Measurements from ENCODE around the gene CNFN.

The CNFN gene

DNA sequence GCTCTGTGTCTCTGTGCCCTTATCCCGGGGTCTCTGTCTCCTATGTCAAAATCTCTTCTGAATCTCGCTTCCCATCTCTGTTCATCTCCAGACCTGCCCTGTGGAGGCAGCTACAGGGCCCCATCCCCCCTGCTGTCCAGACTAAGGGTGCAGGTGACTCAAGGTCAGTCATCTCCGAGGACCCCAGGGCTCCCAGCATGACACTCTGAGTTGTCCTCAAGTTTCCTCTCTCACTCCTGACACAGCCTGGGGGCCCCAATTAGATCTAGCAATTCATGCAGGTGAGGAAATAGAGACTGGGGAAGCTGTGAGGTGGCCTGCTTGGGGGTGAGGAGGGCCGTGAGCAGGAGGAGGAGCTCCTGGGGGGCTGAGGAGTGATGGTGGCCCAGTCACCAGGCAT lies 2.1 kb upstream of the CNFN start:
- no peaks in the 10 kb centered on the region for H3K79me2 ChIP-seq (ENCODE audit: insufficient read depth, low read depth)
- peaks cover 35% of the 10 kb centered on the region for H3K27me3 ChIP-seq (ENCODE audit: insufficient read depth, low read depth)
- no peak overlapping the region for H3K9ac ChIP-seq
- H3K36me3 ChIP-seq (ENCODE audit: insufficient read depth), result no peaks in the 10 kb centered on the region
- no peaks in the 10 kb centered on the region for H4K20me1 ChIP-seq (ENCODE audit: insufficient read depth)
- H3K27ac ChIP-seq, result no peak overlapping the region
- no peak overlapping the region for H3K4me3 ChIP-seq (IDR thresholded peaks at IDR 0.05; ENCODE audit: insufficient read depth, low read depth, low read length)
- no peak overlapping the region for H3K4me2 ChIP-seq
- H2AFZ ChIP-seq (ENCODE audit: low read depth), result no peak overlapping the region
- TF ChIP-seq, protein P1, sequence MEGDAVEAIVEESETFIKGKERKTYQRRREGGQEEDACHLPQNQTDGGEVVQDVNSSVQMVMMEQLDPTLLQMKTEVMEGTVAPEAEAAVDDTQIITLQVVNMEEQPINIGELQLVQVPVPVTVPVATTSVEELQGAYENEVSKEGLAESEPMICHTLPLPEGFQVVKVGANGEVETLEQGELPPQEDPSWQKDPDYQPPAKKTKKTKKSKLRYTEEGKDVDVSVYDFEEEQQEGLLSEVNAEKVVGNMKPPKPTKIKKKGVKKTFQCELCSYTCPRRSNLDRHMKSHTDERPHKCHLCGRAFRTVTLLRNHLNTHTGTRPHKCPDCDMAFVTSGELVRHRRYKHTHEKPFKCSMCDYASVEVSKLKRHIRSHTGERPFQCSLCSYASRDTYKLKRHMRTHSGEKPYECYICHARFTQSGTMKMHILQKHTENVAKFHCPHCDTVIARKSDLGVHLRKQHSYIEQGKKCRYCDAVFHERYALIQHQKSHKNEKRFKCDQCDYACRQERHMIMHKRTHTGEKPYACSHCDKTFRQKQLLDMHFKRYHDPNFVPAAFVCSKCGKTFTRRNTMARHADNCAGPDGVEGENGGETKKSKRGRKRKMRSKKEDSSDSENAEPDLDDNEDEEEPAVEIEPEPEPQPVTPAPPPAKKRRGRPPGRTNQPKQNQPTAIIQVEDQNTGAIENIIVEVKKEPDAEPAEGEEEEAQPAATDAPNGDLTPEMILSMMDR (conservative IDR thresholded peaks at IDR 0.05; ENCODE audit: low read depth, low read length), result no peak
- H3K4me1 ChIP-seq (ENCODE audit: low read depth, poor library complexity, severe bottlenecking), result peaks cover 5% of the 10 kb centered on the region

DNA sequence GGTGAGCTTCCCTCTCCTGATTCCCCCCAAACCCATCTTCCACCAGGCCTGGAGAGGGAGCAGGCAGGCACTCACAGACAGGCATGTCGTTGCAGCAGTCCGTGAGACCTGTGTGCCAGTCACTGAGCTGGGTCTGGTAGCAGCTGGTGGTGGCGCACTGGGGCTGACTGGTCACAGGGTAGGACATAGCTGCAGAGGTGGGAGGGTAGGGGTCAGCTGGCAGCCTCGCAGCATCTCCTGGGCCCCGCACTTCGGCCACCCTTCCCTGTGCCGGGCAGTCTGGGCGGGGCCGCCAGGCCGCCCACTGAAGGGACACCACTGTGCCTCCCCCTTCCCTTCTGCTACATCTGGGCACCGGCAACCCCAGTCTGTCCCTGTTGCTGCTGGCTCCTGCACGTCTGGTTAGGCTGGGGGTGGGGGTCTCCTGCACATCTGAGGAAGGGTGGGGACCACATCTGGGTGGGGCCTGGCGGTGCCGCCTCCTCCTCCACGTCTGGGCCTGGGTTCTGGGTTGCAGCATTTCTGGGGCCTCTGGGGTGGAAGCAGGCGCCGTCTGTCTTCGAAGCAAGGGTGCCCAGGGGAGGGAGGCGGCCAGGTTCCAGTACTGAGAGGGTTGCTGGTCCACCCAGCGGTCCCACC lies 1.1 kb downstream of the CNFN start:
- no peak overlapping the region for H3K9ac ChIP-seq
- no peak overlapping the region for H3K4me2 ChIP-seq
- TF ChIP-seq, protein P1 (conservative IDR thresholded peaks at IDR 0.05; ENCODE audit: low read depth, low read length), result no peak
- H3K27me3 ChIP-seq (ENCODE audit: insufficient read depth, low read depth), result peaks cover 45% of the 10 kb centered on the region
- H4K20me1 ChIP-seq (ENCODE audit: insufficient read depth), result no peaks in the 10 kb centered on the region
- H3K4me1 ChIP-seq (ENCODE audit: low read depth, poor library complexity, severe bottlenecking), result peaks cover 5% of the 10 kb centered on the region
- H3K27ac ChIP-seq, result no peak overlapping the region
- no peak overlapping the region for H2AFZ ChIP-seq (ENCODE audit: low read depth)
- no peaks in the 10 kb centered on the region for H3K79me2 ChIP-seq (ENCODE audit: insufficient read depth, low read depth)
- H3K4me3 ChIP-seq (IDR thresholded peaks at IDR 0.05; ENCODE audit: insufficient read depth, low read depth, low read length), result no peak overlapping the region
- H3K36me3 ChIP-seq (ENCODE audit: insufficient read depth), result no peaks in the 10 kb centered on the region

DNA sequence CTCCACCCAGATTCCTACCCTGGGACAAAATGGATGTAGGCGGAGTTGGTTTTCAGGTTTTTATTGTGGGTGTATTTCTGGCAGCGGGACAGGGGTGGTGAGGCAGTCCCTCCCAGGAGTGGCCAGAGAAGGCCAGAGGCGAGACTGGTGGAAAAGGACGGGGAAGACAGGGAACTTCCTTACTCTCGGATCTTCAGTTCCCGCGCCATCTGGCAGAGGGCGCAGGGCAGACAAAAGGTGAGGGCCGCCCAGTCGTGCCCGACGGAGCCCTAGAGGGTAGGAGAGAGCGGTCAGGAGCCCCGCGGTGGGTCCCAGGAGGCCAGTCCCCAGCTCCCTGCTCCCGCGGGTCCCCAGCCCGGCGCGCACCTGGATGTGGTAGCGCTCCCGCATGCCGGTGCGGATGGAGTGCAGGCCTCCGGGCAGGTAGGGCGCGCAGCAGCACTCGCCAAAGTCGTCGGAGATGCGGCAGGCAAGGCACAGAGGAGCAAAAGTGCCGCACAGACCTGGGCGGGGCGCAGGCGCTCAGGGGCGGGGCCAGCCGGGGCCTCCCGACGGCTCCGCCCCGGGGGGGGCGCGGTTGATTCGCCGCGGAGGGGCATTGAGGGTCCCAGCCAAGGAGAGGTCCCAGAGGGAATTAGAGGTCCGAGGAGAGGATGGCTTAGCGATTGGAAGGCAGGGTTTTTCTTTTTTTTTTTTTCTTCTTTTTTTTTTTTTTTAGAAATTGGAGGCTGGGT lies 3.0 kb downstream of the CNFN start:
- peaks cover 5% of the 10 kb centered on the region for H3K4me1 ChIP-seq (ENCODE audit: low read depth, poor library complexity, severe bottlenecking)
- H3K79me2 ChIP-seq (ENCODE audit: insufficient read depth, low read depth), result no peaks in the 10 kb centered on the region
- 0 out of 2 replicates have a peak overlapping the region, but pooled peaks have one; percentile 7 for H3K9ac ChIP-seq
- peak overlapping the region; percentile 86 for H3K4me2 ChIP-seq
- no peaks in the 10 kb centered on the region for H3K36me3 ChIP-seq (ENCODE audit: insufficient read depth)
- TF ChIP-seq, protein P1 (conservative IDR thresholded peaks at IDR 0.05; ENCODE audit: low read depth, low read length), result peak; percentile 76
- peak overlapping the region; percentile 99 for H2AFZ ChIP-seq (ENCODE audit: low read depth)
- no peak overlapping the region for H3K4me3 ChIP-seq (IDR thresholded peaks at IDR 0.05; ENCODE audit: insufficient read depth, low read depth, low read length)
- no peak overlapping the region for H3K27ac ChIP-seq
- H4K20me1 ChIP-seq (ENCODE audit: insufficient read depth), result no peaks in the 10 kb centered on the region
- peaks cover 49% of the 10 kb centered on the region for H3K27me3 ChIP-seq (ENCODE audit: insufficient read depth, low read depth)

DNA sequence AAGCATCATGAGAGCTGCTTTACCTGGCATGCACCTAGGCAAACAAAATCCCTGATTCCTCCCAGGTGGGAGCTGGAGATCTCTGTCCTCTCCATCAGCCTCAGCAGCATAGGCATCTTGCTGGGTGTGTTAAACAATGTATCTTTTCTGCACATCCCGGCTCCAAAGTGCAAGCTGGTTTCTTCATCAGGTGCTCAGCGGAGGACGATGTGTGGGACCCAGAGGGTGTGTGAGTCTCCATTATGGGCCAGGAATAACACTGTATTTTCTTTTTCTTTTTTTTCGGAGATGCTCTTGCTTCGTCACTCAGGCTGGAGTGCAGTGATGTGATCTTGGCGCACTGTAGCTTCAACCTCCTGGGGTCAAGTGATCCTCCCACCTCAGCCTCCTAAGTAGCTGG lies 9.9 kb downstream of the CNFN start:
- Histone ChIP-seq H2AFZ (ENCODE audit: low read depth) (no peak overlapping the region), H3K36me3 (ENCODE audit: insufficient read depth) (no peaks in the 10 kb centered on the region), H3K27me3 (ENCODE audit: insufficient read depth, low read depth) (peaks cover 29% of the 10 kb centered on the region), H3K9ac (no peak overlapping the region), H3K4me3 (IDR thresholded peaks at IDR 0.05; ENCODE audit: insufficient read depth, low read depth, low read length) (no peak overlapping the region), H3K4me1 (ENCODE audit: low read depth, poor library complexity, severe bottlenecking) (no peaks in the 10 kb centered on the region), H3K27ac (no peak overlapping the region), H3K79me2 (ENCODE audit: insufficient read depth, low read depth) (no peaks in the 10 kb centered on the region), H4K20me1 (ENCODE audit: insufficient read depth) (no peaks in the 10 kb centered on the region), H3K4me2 (no peak overlapping the region)
- TF ChIP-seq, protein P1 (conservative IDR thresholded peaks at IDR 0.05; ENCODE audit: low read depth, low read length), result no peak

Measured in KMS-11 (cell line).